Loucy (cell line): ENCODE data around the gene MYBPHL.

ENCODE experiments used
- H2AFZ ChIP-seq: fragments of 200-600 bp; sonication (generic); 2 replicates; pipeline ENCODE4 v1.6.0; 2016; ENCODE audit warnings: antibody characterized with exemption, mild to moderate bottlenecking, low read length, moderate library complexity
- H3F3A ChIP-seq: fragments of 200-600 bp; 2 replicates; pipeline ENCODE4 v1.6.0; 2016; ENCODE audit warnings: antibody characterized with exemption, low read depth, mild to moderate bottlenecking
- H3K27me3 ChIP-seq: fragments of 200-600 bp; sonication (generic); 2 replicates; pipeline ENCODE4 v1.6.1; 2014; ENCODE audit warnings: low read length, mild to moderate bottlenecking; ENCODE audit not compliant: insufficient read depth, poor library complexity, severe bottlenecking
- H3K36me3 ChIP-seq: fragments of 200-600 bp; sonication (generic); 2 replicates; pipeline ENCODE4 v1.6.1; 2016; ENCODE audit warnings: low read length; ENCODE audit not compliant: insufficient read depth
- H3K4me1 ChIP-seq: fragments of 200-600 bp; sonication (generic); 2 replicates; pipeline ENCODE4 v1.5.1; 2014; ENCODE audit warnings: low read length, mild to moderate bottlenecking; ENCODE audit not compliant: insufficient read depth, poor library complexity, severe bottlenecking
- H3K4me2 ChIP-seq: fragments of 200-600 bp; sonication (generic); 2 replicates; pipeline ENCODE4 v1.6.0; 2014; ENCODE audit warnings: antibody characterized with exemption, low read length, low read depth, mild to moderate bottlenecking; ENCODE audit not compliant: poor library complexity, severe bottlenecking
- H3K4me3 ChIP-seq: fragments of 200-600 bp; sonication (generic); 2 replicates; pipeline ENCODE4 v1.5.1; 2014; ENCODE audit warnings: low read length, mild to moderate bottlenecking, mixed read lengths; ENCODE audit not compliant: poor library complexity, severe bottlenecking
- H3K79me2 ChIP-seq: fragments of 200-600 bp; sonication (generic); 2 replicates; pipeline ENCODE4 v1.6.1; 2014; ENCODE audit warnings: low read length; ENCODE audit not compliant: insufficient read depth
- H3K9ac ChIP-seq: fragments of 200-600 bp; sonication (generic); 2 replicates; pipeline ENCODE4 v1.6.0; 2014; ENCODE audit warnings: mild to moderate bottlenecking, low read depth, low read length, moderate library complexity; ENCODE audit not compliant: poor library complexity, severe bottlenecking
- H3K9me2 ChIP-seq: fragments of 200-600 bp; sonication (generic); replicated peaks from 2 replicates; pipeline ENCODE4 v1.6.1; 2016; ENCODE audit warnings: low read depth, low read length, mixed read lengths
- H3K9me3 ChIP-seq: fragments of 200-600 bp; sonication (generic); 2 replicates; pipeline ENCODE4 v1.6.1; 2014; ENCODE audit warnings: mild to moderate bottlenecking, antibody characterized with exemption, low read length, low read depth; ENCODE audit not compliant: insufficient read depth
- H4K20me1 ChIP-seq: fragments of 200-600 bp; sonication (generic); 2 replicates; pipeline ENCODE4 v1.6.0; 2014; ENCODE audit warnings: antibody characterized with exemption, low read length, mild to moderate bottlenecking; ENCODE audit not compliant: insufficient read depth, poor library complexity, severe bottlenecking
- EZH2phosphoT487 ChIP-seq: fragments of 200-600 bp; IDR thresholded peaks from 2 replicates; pipeline ENCODE4 v1.6.1; 2018; ENCODE audit warnings: antibody characterized with exemption, mild to moderate bottlenecking, moderate library complexity, borderline replicate concordance
- TF ChIP-seq, protein P1 (sequence below): fragments of 200-600 bp; sonication (generic); conservative IDR thresholded peaks from 2 replicates; pipeline ENCODE4 v1.5.1; 2014; ENCODE audit warnings: mild to moderate bottlenecking, antibody characterized with exemption, low read length

Gene MYBPHL

DNA sequence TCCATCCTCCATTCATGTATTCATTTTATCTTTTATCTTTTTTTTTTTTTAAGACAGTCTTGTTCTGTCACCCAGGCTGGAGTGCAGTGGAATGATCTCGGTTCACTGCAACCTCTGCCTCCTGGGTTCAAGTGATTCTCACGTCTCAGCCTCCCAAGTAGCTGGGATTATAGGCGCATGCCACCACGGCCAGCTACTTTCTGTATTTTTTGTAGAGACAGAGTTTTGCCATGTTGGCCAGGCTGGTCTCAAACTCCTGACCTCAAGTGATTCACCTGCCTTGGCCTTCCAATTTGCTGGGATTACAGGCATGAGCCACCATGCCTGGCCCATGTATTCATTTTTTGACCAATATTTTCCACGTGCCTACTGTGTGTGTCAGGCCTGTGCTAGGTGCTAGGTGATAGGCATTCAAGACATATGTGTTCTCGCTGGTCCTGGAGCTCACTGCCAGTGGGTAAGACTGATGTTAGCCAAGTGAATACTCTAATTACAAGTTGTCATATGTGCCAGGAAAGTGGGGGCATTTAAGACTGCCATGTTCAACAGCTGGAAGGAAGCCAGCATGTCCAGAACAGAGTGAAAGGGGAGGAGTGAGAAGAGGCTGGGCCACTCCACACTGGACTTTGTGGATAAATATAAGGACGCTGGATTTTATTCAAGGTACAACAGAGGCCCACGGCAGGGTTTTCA is 62.8 kb downstream of the MYBPHL start:
- H3K9me3 ChIP-seq = no peaks in the 10 kb centered on the region
- H3K4me2 ChIP-seq = no peak overlapping the region
- H3K9ac ChIP-seq = no peak overlapping the region
- H3F3A ChIP-seq = no peaks in the 10 kb centered on the region
- H2AFZ ChIP-seq = no peak overlapping the region
- TF ChIP-seq, protein P1, sequence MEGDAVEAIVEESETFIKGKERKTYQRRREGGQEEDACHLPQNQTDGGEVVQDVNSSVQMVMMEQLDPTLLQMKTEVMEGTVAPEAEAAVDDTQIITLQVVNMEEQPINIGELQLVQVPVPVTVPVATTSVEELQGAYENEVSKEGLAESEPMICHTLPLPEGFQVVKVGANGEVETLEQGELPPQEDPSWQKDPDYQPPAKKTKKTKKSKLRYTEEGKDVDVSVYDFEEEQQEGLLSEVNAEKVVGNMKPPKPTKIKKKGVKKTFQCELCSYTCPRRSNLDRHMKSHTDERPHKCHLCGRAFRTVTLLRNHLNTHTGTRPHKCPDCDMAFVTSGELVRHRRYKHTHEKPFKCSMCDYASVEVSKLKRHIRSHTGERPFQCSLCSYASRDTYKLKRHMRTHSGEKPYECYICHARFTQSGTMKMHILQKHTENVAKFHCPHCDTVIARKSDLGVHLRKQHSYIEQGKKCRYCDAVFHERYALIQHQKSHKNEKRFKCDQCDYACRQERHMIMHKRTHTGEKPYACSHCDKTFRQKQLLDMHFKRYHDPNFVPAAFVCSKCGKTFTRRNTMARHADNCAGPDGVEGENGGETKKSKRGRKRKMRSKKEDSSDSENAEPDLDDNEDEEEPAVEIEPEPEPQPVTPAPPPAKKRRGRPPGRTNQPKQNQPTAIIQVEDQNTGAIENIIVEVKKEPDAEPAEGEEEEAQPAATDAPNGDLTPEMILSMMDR = no peak
- TF ChIP-seq EZH2phosphoT487 = no peak
- peaks cover 2% of the 10 kb centered on the region for H3K4me1 ChIP-seq
- no peaks in the 10 kb centered on the region for H3K79me2 ChIP-seq
- H4K20me1 ChIP-seq = no peaks in the 10 kb centered on the region
- peaks cover 1% of the 10 kb centered on the region; the same call in 1 of the 2 replicates for H3K36me3 ChIP-seq
- H3K9me2 ChIP-seq = no peaks in the 10 kb centered on the region
- no peak overlapping the region for H3K4me3 ChIP-seq
- no peaks in the 10 kb centered on the region for H3K27me3 ChIP-seq

DNA sequence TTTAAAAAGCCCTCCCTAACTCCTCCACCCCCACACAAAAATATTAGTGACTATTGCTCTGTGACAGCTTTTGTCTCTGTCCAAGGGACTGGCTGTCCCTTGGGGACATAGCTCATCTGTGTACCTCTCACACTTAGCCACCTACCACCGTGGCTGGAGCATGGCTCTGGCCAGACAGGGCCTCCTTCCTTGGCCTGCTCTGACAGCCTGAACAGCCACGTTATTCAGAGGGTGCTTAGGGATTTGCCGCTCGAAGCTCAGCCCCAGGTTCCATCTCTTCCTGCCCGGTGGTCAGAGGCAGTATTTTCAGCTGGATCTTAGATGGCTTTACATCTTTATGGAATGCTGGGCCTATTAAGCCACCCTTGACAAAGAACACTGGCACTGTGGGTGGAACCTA is 63.6 kb downstream of the MYBPHL start:
- TF ChIP-seq, protein P1 = no peak
- no peak for TF ChIP-seq EZH2phosphoT487
- Histone ChIP-seq H3K4me1 (no peaks in the 10 kb centered on the region), H3K4me2 (no peak overlapping the region), H4K20me1 (no peaks in the 10 kb centered on the region), H3K9ac (no peak overlapping the region), H3K9me2 (no peaks in the 10 kb centered on the region), H3K79me2 (no peaks in the 10 kb centered on the region), H3F3A (no peaks in the 10 kb centered on the region), H3K4me3 (no peak overlapping the region), H3K36me3 (peaks cover 9% of the 10 kb centered on the region; the same call in 1 of the 2 replicates), H3K27me3 (no peaks in the 10 kb centered on the region), H2AFZ (no peak overlapping the region), H3K9me3 (no peaks in the 10 kb centered on the region)

DNA sequence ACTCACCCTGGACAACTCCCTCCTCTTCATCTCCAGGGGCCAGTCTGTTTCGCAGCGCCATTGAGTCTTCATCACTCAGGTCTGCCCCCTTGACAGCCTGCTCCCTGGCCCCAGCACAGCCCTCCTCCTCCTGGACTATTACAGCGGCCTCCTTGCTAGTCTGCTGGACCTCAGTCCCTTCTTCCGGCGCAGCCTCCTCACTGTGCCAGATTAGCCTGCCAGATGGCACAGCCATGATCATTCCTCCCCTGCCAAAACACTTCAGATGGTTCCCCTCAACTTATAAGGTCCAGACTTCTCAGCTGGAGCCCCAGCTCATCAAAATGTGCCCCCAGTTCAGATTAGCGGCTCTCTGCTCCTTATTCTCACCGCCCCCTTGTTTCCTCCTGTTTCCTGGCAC is 64.4 kb downstream of the MYBPHL start:
- no peaks in the 10 kb centered on the region for H3K9me2 ChIP-seq
- H3K4me1 ChIP-seq = no peaks in the 10 kb centered on the region
- no peaks in the 10 kb centered on the region for H3K9me3 ChIP-seq
- H3K79me2 ChIP-seq = no peaks in the 10 kb centered on the region
- H3K9ac ChIP-seq = no peak overlapping the region
- no peaks in the 10 kb centered on the region for H4K20me1 ChIP-seq
- no peak overlapping the region for H3K4me3 ChIP-seq
- no peak for TF ChIP-seq EZH2phosphoT487
- TF ChIP-seq, protein P1 = no peak
- H3K4me2 ChIP-seq = no peak overlapping the region
- H3K27me3 ChIP-seq = no peaks in the 10 kb centered on the region
- peaks cover 17% of the 10 kb centered on the region; the same call in 1 of the 2 replicates for H3K36me3 ChIP-seq
- no peak overlapping the region for H2AFZ ChIP-seq
- no peaks in the 10 kb centered on the region for H3F3A ChIP-seq
